Measurements from ENCODE around the gene VWCE. TPM values are rescaled to one million over a fixed set of nuclear protein-coding genes. Genes with fewer than 3 reads are reported as not detected.

VWCE gene
- total RNA-seq, 1 experiment from 2014 or later, result 2.5 TPM

DNA sequence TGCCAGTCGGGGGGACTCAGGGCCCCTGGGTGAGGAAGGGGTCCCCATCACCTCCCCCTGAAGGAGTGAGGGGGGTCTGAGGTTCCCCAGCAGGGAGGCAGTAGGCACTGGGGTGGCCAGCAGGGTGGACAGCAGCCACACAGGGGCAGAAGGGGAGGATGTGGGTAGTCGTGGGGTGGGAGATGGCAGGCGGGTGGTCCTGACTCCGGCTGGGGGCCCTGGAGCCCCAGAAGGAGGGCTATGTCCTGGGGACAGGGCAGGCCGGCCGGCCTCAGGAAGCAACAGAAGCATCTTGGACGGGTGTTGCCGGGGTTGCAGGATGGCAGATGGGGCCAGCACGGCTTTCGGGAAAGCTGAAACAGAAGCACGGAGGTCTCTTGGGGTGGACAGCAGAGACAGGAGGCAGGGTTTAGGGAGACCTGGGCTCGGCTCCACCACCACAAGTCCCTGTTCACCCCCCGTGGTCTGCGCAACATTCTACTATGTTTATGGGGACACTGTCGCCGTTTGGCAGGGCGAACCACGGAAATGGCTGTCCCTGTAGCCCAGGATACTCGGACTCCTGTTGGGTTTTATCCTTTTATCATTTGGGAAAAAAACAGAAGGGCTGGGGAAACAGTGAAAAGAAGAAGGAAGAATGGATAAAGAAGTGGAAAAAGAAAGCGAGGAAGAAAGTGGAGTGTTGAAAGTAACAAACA lies 14.1 kb downstream of the VWCE start:
- 0 out of 2 replicates have a peak overlapping the region, but pooled peaks have one; percentile 12 for H3K4me2 ChIP-seq (ENCODE audit: low read length)
- ATAC-seq, result 0 out of 2 replicates have a peak, but pooled peaks have one; percentile 10
- H3K27ac ChIP-seq (ENCODE audit: low read depth, low read length), result no peak overlapping the region
- no peak overlapping the region for H2AFZ ChIP-seq (ENCODE audit: low read depth, low read length, poor library complexity, severe bottlenecking)
- no TSS peak for BruUV-seq (replicated peaks)
- TF ChIP-seq CEBPB (IDR thresholded peaks at IDR 0.05; ENCODE audit: low read depth) (no peak), EGR1 (IDR thresholded peaks at IDR 0.05; ENCODE audit: low read depth) (no peak), SP1 (IDR thresholded peaks at IDR 0.05; ENCODE audit: low read depth) (no peak), FOSL1 (IDR thresholded peaks at IDR 0.05; ENCODE audit: low read depth) (no peak), POLR2A (IDR thresholded peaks at IDR 0.05; ENCODE audit: borderline replicate concordance, extremely low read depth, insufficient read depth, insufficient read length) (no peak), EZH2phosphoT487 (IDR thresholded peaks at IDR 0.05; ENCODE audit: borderline replicate concordance) (no peak), CBX3 (IDR thresholded peaks at IDR 0.05; ENCODE audit: low read depth) (no peak), RAD21 (IDR thresholded peaks at IDR 0.05; ENCODE audit: low read depth) (no peak), JUND (IDR thresholded peaks at IDR 0.05) (no peak), ZFX (IDR thresholded peaks at IDR 0.05) (no peak), POLR2AphosphoS5 (IDR thresholded peaks at IDR 0.05; ENCODE audit: low read depth, low read length) (no peak)
- TF ChIP-seq, protein P1, sequence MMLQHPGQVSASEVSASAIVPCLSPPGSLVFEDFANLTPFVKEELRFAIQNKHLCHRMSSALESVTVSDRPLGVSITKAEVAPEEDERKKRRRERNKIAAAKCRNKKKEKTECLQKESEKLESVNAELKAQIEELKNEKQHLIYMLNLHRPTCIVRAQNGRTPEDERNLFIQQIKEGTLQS (IDR thresholded peaks at IDR 0.05), result no peak
- TF ChIP-seq, protein P2, sequence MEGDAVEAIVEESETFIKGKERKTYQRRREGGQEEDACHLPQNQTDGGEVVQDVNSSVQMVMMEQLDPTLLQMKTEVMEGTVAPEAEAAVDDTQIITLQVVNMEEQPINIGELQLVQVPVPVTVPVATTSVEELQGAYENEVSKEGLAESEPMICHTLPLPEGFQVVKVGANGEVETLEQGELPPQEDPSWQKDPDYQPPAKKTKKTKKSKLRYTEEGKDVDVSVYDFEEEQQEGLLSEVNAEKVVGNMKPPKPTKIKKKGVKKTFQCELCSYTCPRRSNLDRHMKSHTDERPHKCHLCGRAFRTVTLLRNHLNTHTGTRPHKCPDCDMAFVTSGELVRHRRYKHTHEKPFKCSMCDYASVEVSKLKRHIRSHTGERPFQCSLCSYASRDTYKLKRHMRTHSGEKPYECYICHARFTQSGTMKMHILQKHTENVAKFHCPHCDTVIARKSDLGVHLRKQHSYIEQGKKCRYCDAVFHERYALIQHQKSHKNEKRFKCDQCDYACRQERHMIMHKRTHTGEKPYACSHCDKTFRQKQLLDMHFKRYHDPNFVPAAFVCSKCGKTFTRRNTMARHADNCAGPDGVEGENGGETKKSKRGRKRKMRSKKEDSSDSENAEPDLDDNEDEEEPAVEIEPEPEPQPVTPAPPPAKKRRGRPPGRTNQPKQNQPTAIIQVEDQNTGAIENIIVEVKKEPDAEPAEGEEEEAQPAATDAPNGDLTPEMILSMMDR (IDR thresholded peaks at IDR 0.05 in 2 of 3, conservative IDR thresholded peaks at IDR 0.05 in 1 of 3; ENCODE audit: borderline replicate concordance in 1 of 3, insufficient read depth in 1 of 3, low read depth in 2 of 3, low read length in 2 of 3), result no peak
- TF ChIP-seq, protein P3, sequence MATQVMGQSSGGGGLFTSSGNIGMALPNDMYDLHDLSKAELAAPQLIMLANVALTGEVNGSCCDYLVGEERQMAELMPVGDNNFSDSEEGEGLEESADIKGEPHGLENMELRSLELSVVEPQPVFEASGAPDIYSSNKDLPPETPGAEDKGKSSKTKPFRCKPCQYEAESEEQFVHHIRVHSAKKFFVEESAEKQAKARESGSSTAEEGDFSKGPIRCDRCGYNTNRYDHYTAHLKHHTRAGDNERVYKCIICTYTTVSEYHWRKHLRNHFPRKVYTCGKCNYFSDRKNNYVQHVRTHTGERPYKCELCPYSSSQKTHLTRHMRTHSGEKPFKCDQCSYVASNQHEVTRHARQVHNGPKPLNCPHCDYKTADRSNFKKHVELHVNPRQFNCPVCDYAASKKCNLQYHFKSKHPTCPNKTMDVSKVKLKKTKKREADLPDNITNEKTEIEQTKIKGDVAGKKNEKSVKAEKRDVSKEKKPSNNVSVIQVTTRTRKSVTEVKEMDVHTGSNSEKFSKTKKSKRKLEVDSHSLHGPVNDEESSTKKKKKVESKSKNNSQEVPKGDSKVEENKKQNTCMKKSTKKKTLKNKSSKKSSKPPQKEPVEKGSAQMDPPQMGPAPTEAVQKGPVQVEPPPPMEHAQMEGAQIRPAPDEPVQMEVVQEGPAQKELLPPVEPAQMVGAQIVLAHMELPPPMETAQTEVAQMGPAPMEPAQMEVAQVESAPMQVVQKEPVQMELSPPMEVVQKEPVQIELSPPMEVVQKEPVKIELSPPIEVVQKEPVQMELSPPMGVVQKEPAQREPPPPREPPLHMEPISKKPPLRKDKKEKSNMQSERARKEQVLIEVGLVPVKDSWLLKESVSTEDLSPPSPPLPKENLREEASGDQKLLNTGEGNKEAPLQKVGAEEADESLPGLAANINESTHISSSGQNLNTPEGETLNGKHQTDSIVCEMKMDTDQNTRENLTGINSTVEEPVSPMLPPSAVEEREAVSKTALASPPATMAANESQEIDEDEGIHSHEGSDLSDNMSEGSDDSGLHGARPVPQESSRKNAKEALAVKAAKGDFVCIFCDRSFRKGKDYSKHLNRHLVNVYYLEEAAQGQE (IDR thresholded peaks at IDR 0.05; ENCODE audit: low read depth), result no peak
- TF ChIP-seq, protein P4, sequence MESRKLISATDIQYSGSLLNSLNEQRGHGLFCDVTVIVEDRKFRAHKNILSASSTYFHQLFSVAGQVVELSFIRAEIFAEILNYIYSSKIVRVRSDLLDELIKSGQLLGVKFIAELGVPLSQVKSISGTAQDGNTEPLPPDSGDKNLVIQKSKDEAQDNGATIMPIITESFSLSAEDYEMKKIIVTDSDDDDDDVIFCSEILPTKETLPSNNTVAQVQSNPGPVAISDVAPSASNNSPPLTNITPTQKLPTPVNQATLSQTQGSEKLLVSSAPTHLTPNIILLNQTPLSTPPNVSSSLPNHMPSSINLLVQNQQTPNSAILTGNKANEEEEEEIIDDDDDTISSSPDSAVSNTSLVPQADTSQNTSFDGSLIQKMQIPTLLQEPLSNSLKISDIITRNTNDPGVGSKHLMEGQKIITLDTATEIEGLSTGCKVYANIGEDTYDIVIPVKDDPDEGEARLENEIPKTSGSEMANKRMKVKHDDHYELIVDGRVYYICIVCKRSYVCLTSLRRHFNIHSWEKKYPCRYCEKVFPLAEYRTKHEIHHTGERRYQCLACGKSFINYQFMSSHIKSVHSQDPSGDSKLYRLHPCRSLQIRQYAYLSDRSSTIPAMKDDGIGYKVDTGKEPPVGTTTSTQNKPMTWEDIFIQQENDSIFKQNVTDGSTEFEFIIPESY (IDR thresholded peaks at IDR 0.05; ENCODE audit: extremely low read depth, insufficient replicate concordance, low read length), result no peak
- TF ChIP-seq, protein P5, sequence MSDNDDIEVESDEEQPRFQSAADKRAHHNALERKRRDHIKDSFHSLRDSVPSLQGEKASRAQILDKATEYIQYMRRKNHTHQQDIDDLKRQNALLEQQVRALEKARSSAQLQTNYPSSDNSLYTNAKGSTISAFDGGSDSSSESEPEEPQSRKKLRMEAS (IDR thresholded peaks at IDR 0.05), result no peak
- no peaks in the 10 kb centered on the region for H3K9me3 ChIP-seq (ENCODE audit: control insufficient read depth in 1 of 2, insufficient read depth in 1 of 2, low read depth in 1 of 2, low read length in 2 of 2)
- intact Hi-C loops (cut with micrococcal nuclease), result no loop called here
- no peaks in the 10 kb centered on the region for H3K27me3 ChIP-seq (ENCODE audit: insufficient read depth, low read length)
- H3K79me2 ChIP-seq (ENCODE audit: insufficient read depth, low read length), result no peaks in the 10 kb centered on the region
- H3K9me2 ChIP-seq (ENCODE audit: insufficient read depth), result no peaks in the 10 kb centered on the region
- H3K4me3 ChIP-seq (replicated peaks in 1 of 2; ENCODE audit: low read depth in 1 of 2, low read length in 2 of 2), result no peak overlapping the region
- ChIA-PET POLR2A (no interaction called here), CTCF (interaction anchor here (0.7 to 1.6 kb wide), 2 partner anchors 55 to 165 kb away, joined by 3 to 4 read pairs; no protein-coding TSS in a partner anchor), RAD21 (ENCODE audit: low non-redundant PET in 1 of 2, low total read pairs in 2 of 2, uncharacterized antibody in 2 of 2, unreplicated experiment in 2 of 2) (no interaction called here)
- peaks cover 0 to 7% of the 10 kb centered on the region in 2 experiments; a peak in 2 of 4 replicates for H3K4me1 ChIP-seq (ENCODE audit: control insufficient read depth in 1 of 2, insufficient read depth in 2 of 2, low read length in 2 of 2)
- no peak overlapping the region for H3K9ac ChIP-seq (ENCODE audit: low read length)
- no peak for DNase-seq (ENCODE audit: low read depth, low spot score)
- no peaks in the 10 kb centered on the region for H4K20me1 ChIP-seq (ENCODE audit: insufficient read depth)
- H3K36me3 ChIP-seq (ENCODE audit: control insufficient read depth in 1 of 2, insufficient read depth in 2 of 2, low read length in 2 of 2), result no peaks in the 10 kb centered on the region
